H1 (cell line): Measurements from ENCODE around the gene MYH8. TPM values are rescaled to one million over a fixed set of nuclear protein-coding genes. Genes with fewer than 3 reads are reported as not detected.

Experiments used
- CTCF ChIA-PET: fragments of 300-600 bp; sonication (Branson Sonifier 250); formaldehyde crosslinking; loops from one replicate; lab custom pipeline; 2021; ENCODE audit not compliant: partially characterized antibody; lab: Charles Lee
- POLR2A ChIA-PET: fragments of 300-600 bp; sonication (Branson Sonifier 250); formaldehyde crosslinking; loops from one replicate; lab custom pipeline; 2021; ENCODE audit warnings: inconsistent platforms; ENCODE audit not compliant: partially characterized antibody; lab: Charles Lee
- DNase-seq, 2 experiments: peaks; one replicate each; pipeline versions ENCODE4 v3.0.0 to v3.0.0-alpha.2; 2010 to 2022; ENCODE audit warnings: low spot score in 2 of 2, low read depth in 1 of 2, mixed read lengths in 1 of 2
- FAIRE-seq: peaks from 2 replicates; lab custom pipeline; 2011; peaks lifted over from hg19 to GRCh38; lab: Jason Lieb, UNC
- H2AFZ ChIP-seq: 2 replicates; pipeline ENCODE4 v1.8.1; 2012; ENCODE audit warnings: low read length, inconsistent platforms
- H2AK5ac ChIP-seq: 2 replicates; pipeline ENCODE4 v1.6.1; 2013; ENCODE audit warnings: low read depth, low read length
- H2BK120ac ChIP-seq: replicated peaks from 2 replicates; pipeline ENCODE3; 2013; ENCODE audit warnings: low read depth, low read length, inconsistent platforms
- H2BK12ac ChIP-seq: 2 replicates; pipeline ENCODE4 v1.6.1; 2013; ENCODE audit warnings: low read depth, low read length
- H2BK15ac ChIP-seq: 2 replicates; pipeline ENCODE4 v1.6.1; 2013; ENCODE audit warnings: low read length
- H2BK20ac ChIP-seq: 2 replicates; pipeline ENCODE4 v1.6.1; 2013; ENCODE audit warnings: low read length
- H2BK5ac ChIP-seq: 2 replicates; pipeline ENCODE4 v1.6.1; 2013; ENCODE audit warnings: low read depth, low read length
- H3K14ac ChIP-seq: 2 replicates; pipeline ENCODE4 v1.6.1; 2013; ENCODE audit warnings: inconsistent platforms; ENCODE audit not compliant: insufficient read length
- H3K18ac ChIP-seq: 2 replicates; pipeline ENCODE4 v1.6.1; 2013; ENCODE audit warnings: low read length; ENCODE audit errors: extremely low read depth
- H3K23ac ChIP-seq: 2 replicates; pipeline ENCODE4 v1.6.1; 2013; ENCODE audit warnings: inconsistent platforms; ENCODE audit not compliant: insufficient read length
- H3K23me2 ChIP-seq: 2 replicates; pipeline ENCODE4 v1.6.1; 2013; ENCODE audit warnings: low read depth, low read length
- H3K27ac ChIP-seq: 2 replicates; pipeline ENCODE4 v1.6.1; 2011; ENCODE audit warnings: low read depth, low read length, inconsistent platforms
- H3K27me3 ChIP-seq, 4 experiments: replicated peaks in 1 of 4; 1 replicate in 1 of 4; 2 replicates in 3 of 4; pipeline versions ENCODE4 v1.6.1 to v1.8.1; 2011 to 2013; ENCODE audit warnings: low read length in 3 of 4, mild to moderate bottlenecking in 3 of 4, inconsistent platforms in 2 of 4, mixed read lengths in 2 of 4, moderate library complexity in 1 of 4; ENCODE audit not compliant: control insufficient read depth in 3 of 4, insufficient read depth in 3 of 4; ENCODE audit errors: extremely low read depth in 1 of 4
- H3K36me3 ChIP-seq, 4 experiments: 2 replicates each; pipeline versions ENCODE4 v1.6.1 to v1.8.1; 2011 to 2013; ENCODE audit warnings: mild to moderate bottlenecking in 4 of 4, low read length in 3 of 4, moderate library complexity in 2 of 4, control low read depth in 1 of 4, inconsistent platforms in 1 of 4; ENCODE audit not compliant: insufficient read depth in 4 of 4, control insufficient read depth in 2 of 4
- H3K4ac ChIP-seq: replicated peaks from 2 replicates; pipeline ENCODE3; 2013; ENCODE audit warnings: low read length, low read depth, mixed read lengths, inconsistent platforms; ENCODE audit not compliant: insufficient read length
- H3K4me1 ChIP-seq, 4 experiments: replicated peaks in 1 of 4; 1 replicate in 1 of 4; 2 replicates in 3 of 4; pipeline versions ENCODE4 v1.6.1 to v1.8.1; 2011 to 2013; ENCODE audit warnings: low read length in 3 of 4, inconsistent platforms in 2 of 4, mixed read lengths in 1 of 4; ENCODE audit not compliant: insufficient read depth in 4 of 4, control insufficient read depth in 3 of 4
- H3K4me2 ChIP-seq, 2 experiments: 2 replicates each; pipeline versions ENCODE4 v1.6.1 to v1.8.1; 2011 to 2013; ENCODE audit warnings: low read depth in 2 of 2, low read length in 2 of 2, control low read depth in 1 of 2, inconsistent platforms in 1 of 2, mild to moderate bottlenecking in 1 of 2; ENCODE audit not compliant: insufficient read depth in 1 of 2
- H3K4me3 ChIP-seq, 4 experiments: fragments of 200-600, 300-600 bp in 1 of 4; sonication (generic), shearing (Covaris generic), sonication (Bioruptor Twin) in 1 of 4; 2 replicates each; pipeline versions ENCODE4 v1.5.1 to v1.8.1; 2011 to 2016; ENCODE audit warnings: low read length in 4 of 4, low read depth in 3 of 4, control low read depth in 2 of 4, inconsistent platforms in 2 of 4, mild to moderate bottlenecking in 2 of 4, mixed read lengths in 1 of 4, moderate library complexity in 1 of 4; ENCODE audit not compliant: insufficient read depth in 2 of 4; ENCODE audit errors: extremely low read depth in 1 of 4
- H3K56ac ChIP-seq: replicated peaks from 2 replicates; pipeline ENCODE3; 2013; ENCODE audit warnings: low read depth, mild to moderate bottlenecking, mixed read lengths, low read length, inconsistent platforms; ENCODE audit not compliant: insufficient read length
- H3K79me1 ChIP-seq: 2 replicates; pipeline ENCODE4 v1.6.1; 2013; ENCODE audit warnings: low read depth, low read length, control low read depth
- H3K79me2 ChIP-seq, 2 experiments: 2 replicates each; pipeline versions ENCODE4 v1.6.1 to v1.8.1; 2012 to 2013; ENCODE audit warnings: low read length in 2 of 2, mild to moderate bottlenecking in 2 of 2, inconsistent platforms in 1 of 2; ENCODE audit not compliant: insufficient read depth in 2 of 2, control insufficient read depth in 1 of 2
- H3K9ac ChIP-seq, 4 experiments: replicated peaks in 1 of 4; 1 replicate in 1 of 4; 2 replicates in 3 of 4; pipeline versions ENCODE4 v1.6.1 to v1.8.1; 2011 to 2013; ENCODE audit warnings: low read depth in 3 of 4, low read length in 3 of 4, control low read depth in 2 of 4, mild to moderate bottlenecking in 2 of 4, moderate library complexity in 2 of 4, inconsistent platforms in 1 of 4; ENCODE audit errors: extremely low read depth in 1 of 4
- H3K9me3 ChIP-seq, 2 experiments: 2 replicates each; pipeline versions ENCODE4 v1.6.1 to v1.8.1; 2012 to 2013; ENCODE audit warnings: mild to moderate bottlenecking in 2 of 2, moderate library complexity in 2 of 2, control low read depth in 1 of 2, inconsistent platforms in 1 of 2, low read depth in 1 of 2, low read length in 1 of 2, mixed read lengths in 1 of 2; ENCODE audit not compliant: insufficient read depth in 2 of 2
- H4K20me1 ChIP-seq, 2 experiments: replicated peaks in 1 of 2; 2 replicates each; pipeline versions ENCODE3 to v1.8.1; 2011 to 2013; ENCODE audit warnings: inconsistent platforms in 2 of 2, low read length in 2 of 2, mild to moderate bottlenecking in 1 of 2; ENCODE audit not compliant: insufficient read depth in 2 of 2, control insufficient read depth in 1 of 2
- H4K5ac ChIP-seq: 2 replicates; pipeline ENCODE4 v1.6.1; 2013; ENCODE audit warnings: low read length, low read depth, mixed read lengths, inconsistent platforms; ENCODE audit not compliant: insufficient read length
- H4K8ac ChIP-seq: 2 replicates; pipeline ENCODE4 v1.8.0; 2013; ENCODE audit warnings: mild to moderate bottlenecking, moderate library complexity, low read length, inconsistent platforms; ENCODE audit not compliant: insufficient read depth; ENCODE audit errors: extremely low read depth
- H4K91ac ChIP-seq: replicated peaks from 2 replicates; pipeline ENCODE3; 2013; ENCODE audit warnings: low read length, mixed read lengths, inconsistent platforms; ENCODE audit not compliant: insufficient read length
- CBX8 ChIP-seq: fragments of 300-800, 300-1000 bp; sonication (generic); IDR thresholded peaks from 2 replicates; pipeline ENCODE4 v1.7.1; 2016; ENCODE audit warnings: low read depth, low read length, borderline replicate concordance
- EZH2 ChIP-seq: fragments of 200-600 bp; sonication (generic); IDR thresholded peaks from 2 replicates; pipeline ENCODE4 v1.7.1; 2012; ENCODE audit warnings: low read depth, mild to moderate bottlenecking, moderate library complexity, low read length, inconsistent platforms; ENCODE audit not compliant: severe bottlenecking
- MAFK ChIP-seq: IDR thresholded peaks from 2 replicates; pipeline ENCODE4 v1.6.1; 2012; ENCODE audit warnings: low read depth, mild to moderate bottlenecking, improper control_type of control experiment, low read length
- PHF8 ChIP-seq: fragments of 200-600 bp; sonication (generic); conservative IDR thresholded peaks from 2 replicates; pipeline ENCODE4 v1.7.1; 2012; ENCODE audit warnings: low read depth, mild to moderate bottlenecking, inconsistent platforms, low read length, moderate library complexity
- POLR2AphosphoS5 ChIP-seq: IDR thresholded peaks from 2 replicates; pipeline ENCODE4 v1.6.1; 2011; ENCODE audit warnings: low read depth, low read length
- RAD21 ChIP-seq, 2 experiments: IDR thresholded peaks in 1 of 2; conservative IDR thresholded peaks in 1 of 2; 2 replicates each; pipeline ENCODE4 v1.6.1; 2011; ENCODE audit warnings: low read depth in 2 of 2, low read length in 2 of 2, improper control_type of control experiment in 1 of 2, inconsistent platforms in 1 of 2, mild to moderate bottlenecking in 1 of 2, moderate library complexity in 1 of 2
- RNF2 ChIP-seq: fragments of 200-900, 300-1000 bp; sonication (generic); IDR thresholded peaks from 2 replicates; pipeline ENCODE4 v1.7.1; 2016; ENCODE audit warnings: borderline replicate concordance, low read depth, mild to moderate bottlenecking, antibody characterized with exemption, low read length; ENCODE audit not compliant: poor library complexity, severe bottlenecking; ENCODE audit errors: missing control alignments
- SIN3A ChIP-seq, 2 experiments: IDR thresholded peaks in 1 of 2; conservative IDR thresholded peaks in 1 of 2; 2 replicates each; pipeline ENCODE4 v1.6.1; 2011 to 2012; ENCODE audit warnings: low read length in 2 of 2, improper control_type of control experiment in 1 of 2, low read depth in 1 of 2, mild to moderate bottlenecking in 1 of 2
- TAF7 ChIP-seq: optimal IDR thresholded peaks from 2 replicates; pipeline ENCODE3; 2011; ENCODE audit warnings: low read depth, mild to moderate bottlenecking, inconsistent platforms, low read length, moderate library complexity, borderline replicate concordance
- TCF12 ChIP-seq: IDR thresholded peaks from 2 replicates; pipeline ENCODE4 v1.6.1; 2011; ENCODE audit warnings: low read depth, mild to moderate bottlenecking, low read length
- YY1 ChIP-seq: IDR thresholded peaks from 2 replicates; pipeline ENCODE4 v1.6.1; 2011; ENCODE audit warnings: low read depth, mild to moderate bottlenecking, low read length
- WGBS, 2 experiments: shearing (Covaris generic) in 1 of 2; methylation state at CpG; one replicate each; pipeline versions ENCODE4 v1.1.6 to v1.1.7; 2013 to 2015; ENCODE audit warnings: low lambda C conversion rate in 2 of 2, mixed read lengths in 2 of 2, inconsistent platforms in 1 of 2, low coverage in 1 of 2, missing lambda C conversion rate in 1 of 2; ENCODE audit not compliant: insufficient replicate concordance in 2 of 2, insufficient coverage in 1 of 2, insufficient read length in 1 of 2; ENCODE audit errors: extremely low coverage in 1 of 2, missing lambda C conversion rate in 1 of 2; 5-methylcytosine and 5-hydroxymethylcytosine counted together
- polyA plus RNA-seq, 7 experiments: library from polyadenylated mRNA; depleted of rRNA in 3 of 7; stranded (reverse) in 5 of 7; unstranded in 2 of 7; fragments of >200 nt in 5 of 7; fragments of 200-250 nt in 2 of 7; gene quantifications; 1 replicate in 5 of 7; 2 replicates in 1 of 7; 4 replicates in 1 of 7; pipeline versions ENCODE4 v1.2.1 to v1.2.3, GENCODE V29; 2011 to 2013; ENCODE audit warnings: missing spikeins in 2 of 7, mixed read lengths in 2 of 7
- total RNA-seq: library from RNA; stranded (reverse); fragmentation: NEBNext Ultra II Directional; extraction: Animal tissue kit (Norgen Biotek cat#: 25700); gene quantifications from 2 replicates; pipeline ENCODE4 v1.2.1, GENCODE V29; 2021

The MYH8 gene
- total and polyA plus RNA-seq, 2 of the 8 experiments (the other 6 are each of a cell fraction or from before 2014, with no cell fraction given): not detected

DNA sequence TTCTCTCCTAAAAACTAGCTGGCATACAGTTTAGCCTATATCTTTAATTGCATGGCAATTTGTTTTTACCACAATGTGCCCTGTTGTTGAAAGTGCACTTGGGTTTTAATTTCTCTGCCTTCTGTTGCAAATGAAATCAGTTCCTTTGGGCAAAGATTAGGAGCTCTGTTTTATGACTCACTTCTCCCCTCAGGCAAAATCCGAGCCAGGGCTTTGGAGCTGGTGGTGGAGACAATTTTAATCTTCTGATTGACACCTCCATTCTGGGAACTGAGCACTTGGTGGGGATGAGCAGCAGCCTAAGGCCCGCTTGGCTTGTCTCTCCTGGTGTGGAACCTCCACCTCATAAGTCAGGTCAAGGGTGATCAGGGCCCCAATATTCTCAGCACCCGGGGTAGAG is 13.3 kb upstream of the MYH8 start:
- H3K9ac ChIP-seq: no peak overlapping the region; a peak in 1 of 7 replicates
- no peak overlapping the region for H3K14ac ChIP-seq
- H2BK5ac ChIP-seq: no peak overlapping the region
- no peaks in the 10 kb centered on the region for H3K4me1 ChIP-seq
- WGBS, 2 experiments: 85% methylated on average over 3 of the region's 3 CpGs; no CpG with 5 or more reads in 1 of the 2 experiments
- no peaks in the 10 kb centered on the region for H3K36me3 ChIP-seq
- no peaks in the 10 kb centered on the region for H3K27me3 ChIP-seq
- H2AFZ ChIP-seq: no peak overlapping the region
- H3K4me3 ChIP-seq: no peak overlapping the region
- DNase-seq: no peak
- H3K56ac ChIP-seq: no peak overlapping the region
- H3K27ac ChIP-seq: no peak overlapping the region
- no peaks in the 10 kb centered on the region for H3K23me2 ChIP-seq
- H3K4me2 ChIP-seq: no peak overlapping the region
- H3K9me3 ChIP-seq: no peaks in the 10 kb centered on the region
- H2BK20ac ChIP-seq: no peak overlapping the region
- H3K23ac ChIP-seq: no peak overlapping the region
- H2BK12ac ChIP-seq: no peak overlapping the region
- no peak for FAIRE-seq
- no peak overlapping the region for H2AK5ac ChIP-seq
- POLR2A ChIA-PET: no interaction called here
- CTCF ChIA-PET: interaction anchor here (0.9 to 1.4 kb wide), 4 partner anchors 16 to 183 kb away, joined by 3 to 4 read pairs (median 4); no protein-coding TSS in a partner anchor
- H2BK120ac ChIP-seq: no peak overlapping the region
- H4K91ac ChIP-seq: no peak overlapping the region
- H4K8ac ChIP-seq: no peak overlapping the region
- H3K79me1 ChIP-seq: no peaks in the 10 kb centered on the region
- no peak overlapping the region for H3K4ac ChIP-seq
- H4K20me1 ChIP-seq: no peaks in the 10 kb centered on the region
- H4K5ac ChIP-seq: no peak overlapping the region
- no peaks in the 10 kb centered on the region for H3K79me2 ChIP-seq
- H2BK15ac ChIP-seq: no peak overlapping the region
- no peak overlapping the region for H3K18ac ChIP-seq
- TF ChIP-seq PHF8: no peak
- TF ChIP-seq TAF7: no peak
- no peak for TF ChIP-seq RAD21 (IDR thresholded peaks at IDR 0.05 in 1 of 2, conservative IDR thresholded peaks at IDR 0.05 in 1 of 2; ENCODE audit: low read depth in 2 of 2, low read length in 2 of 2)
- TF ChIP-seq SIN3A (conservative IDR thresholded peaks at IDR 0.05 in 1 of 2, IDR thresholded peaks at IDR 0.05 in 1 of 2; ENCODE audit: low read depth in 1 of 2, low read length in 2 of 2): no peak
- no peak for TF ChIP-seq TCF12
- TF ChIP-seq MAFK: no peak
- TF ChIP-seq EZH2: no peak
- TF ChIP-seq POLR2AphosphoS5: no peak
- TF ChIP-seq YY1: no peak
- no peak for TF ChIP-seq CBX8
- no peak for TF ChIP-seq RNF2
